Testis (tissue), 3 donors: Measurements from ENCODE around the gene DYRK3. TPM values are rescaled to one million over a fixed set of nuclear protein-coding genes. Genes with fewer than 3 reads are reported as not detected.
A peak's percentile ranks its signal among the peaks of the same experiment; 100 is the strongest.
"Not testable (repeated sequence)": the region's sequence is repeated elsewhere in the genome, so short reads cannot be mapped to it uniquely, and the experiment has no call there.

ENCODE experiments used
- DNase-seq: peaks from one replicate; pipeline ENCODE4 v3.0.0-alpha.2; 2019
- H3K27ac ChIP-seq, 2 donors: fragments of 200-600 bp; sonication (generic); one replicate each; pipeline ENCODE4 v1.5.1; 2019
- H3K27me3 ChIP-seq: fragments of 200-600 bp; sonication (generic); one replicate; pipeline ENCODE4 v1.5.1; 2019
- H3K36me3 ChIP-seq: fragments of 200-600 bp; sonication (generic); one replicate; pipeline ENCODE4 v1.5.1; 2017; ENCODE audit warnings: low read depth; ENCODE audit errors: missing control alignments
- H3K4me1 ChIP-seq: fragments of 200-600 bp; sonication (generic); one replicate; pipeline ENCODE4 v1.5.1; 2019
- H3K4me3 ChIP-seq, 2 donors: fragments of 200-600 bp; sonication (generic); one replicate each; pipeline ENCODE4 v1.5.1; 2017 to 2019
- H3K9me3 ChIP-seq: fragments of 200-600 bp; sonication (generic); one replicate; pipeline ENCODE4 v1.5.1; 2017
- CTCF ChIP-seq, 3 experiments: fragments of 450-650 bp in 2 of 3; fragments of 200-600 bp in 1 of 3; sonication (generic) in 1 of 3; IDR thresholded peaks; one replicate each; pipeline ENCODE4 v1.5.1; 2016 to 2019; ENCODE audit warnings: antibody characterized with exemption in 3 of 3, mild to moderate bottlenecking in 2 of 3, moderate library complexity in 1 of 3
- POLR2A ChIP-seq: fragments of 450-650 bp; IDR thresholded peaks from one replicate; pipeline ENCODE4 v1.6.1; 2017; ENCODE audit warnings: antibody characterized with exemption, mild to moderate bottlenecking, moderate library complexity
- WGBS, 2 donors: methylation state at CpG; one replicate each; pipeline ENCODE4 v1.1.5; 2018; 5-methylcytosine and 5-hydroxymethylcytosine counted together
- intact Hi-C: fragments of 100-400 bp; cut with DNase I; formaldehyde crosslinking; loops from one replicate; pipeline ENCODE4 v1.15.1; 2023; ENCODE audit warnings: low total_unique reads
- polyA plus RNA-seq: library from polyadenylated mRNA; stranded (reverse); fragments of 350-450 nt; fragmentation: Illumina TruSeq; extraction: RNeasy Lipid Tissue Mini Kit (QIAGEN cat#74804); gene quantifications from one replicate; pipeline ENCODE4 v1.2.3, GENCODE V29; 2014; ENCODE audit warnings: low read depth, low replicate concordance; ENCODE audit not compliant: insufficient read depth
- total RNA-seq, 2 donors: library from RNA; depleted of rRNA; stranded (reverse); fragments of >200 nt; gene quantifications; one replicate each; pipeline ENCODE4 v1.2.3, GENCODE V29; 2016

The DYRK3 gene
- total and polyA plus RNA-seq, 3 donors from 2014 or later = 36.4 to 143 (median 40.6) TPM

- Histone ChIP-seq H3K27ac (peak overlapping the region; percentile 36 to 71), H3K27me3 (no peaks in the 10 kb centered on the region), H3K36me3 (no peaks in the 10 kb centered on the region), H3K4me3 (peak overlapping the region; percentile 66 to 77), H3K4me1 (peaks cover 7% of the 10 kb centered on the region), H3K9me3 (no peaks in the 10 kb centered on the region)
- peak; percentile 97 for DNase-seq
- TF ChIP-seq POLR2A (no peak), CTCF (IDR thresholded peaks at IDR 0.05) (peak; percentile 79 to 87 (median 80))
- intact Hi-C loops = loop anchor here (10.0 kb wide), 1 partner anchor 280 kb away; no protein-coding TSS in a partner anchor
- WGBS, 2 donors = 5 to 7% methylated on average over 26 of the region's 26 CpGs
These were observed 814 bp upstream of the DYRK3 start for GRCh38 chr1:206634365-206635079.

DNA sequence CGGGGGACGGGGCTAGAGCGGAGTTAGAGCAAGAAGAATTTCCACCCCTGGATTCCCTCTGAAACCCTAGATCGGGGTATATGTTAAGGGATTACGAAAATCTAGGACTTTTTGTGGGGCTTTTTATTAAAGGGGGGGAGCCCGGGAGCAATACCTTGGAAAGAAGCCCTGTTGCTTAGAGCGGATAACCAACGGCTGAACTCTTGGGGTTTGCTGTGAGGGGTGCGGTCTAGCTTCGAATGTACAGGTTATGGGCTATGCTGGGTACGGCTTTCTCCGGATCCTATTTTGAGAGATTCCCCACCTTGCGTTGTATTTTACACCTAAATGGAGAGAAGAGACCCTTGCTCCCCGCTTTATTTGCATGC lies 626 bp downstream of the DYRK3 start:
- Histone ChIP-seq H3K4me1 (peaks cover 7% of the 10 kb centered on the region), H3K27ac (peak overlapping the region; percentile 23 to 71), H3K4me3 (peak overlapping the region; percentile 66 to 77), H3K9me3 (no peaks in the 10 kb centered on the region), H3K27me3 (no peaks in the 10 kb centered on the region), H3K36me3 (no peaks in the 10 kb centered on the region)
- DNase-seq = no peak
- intact Hi-C loops = loop anchor here (10.0 kb wide), 1 partner anchor 279 kb away; no protein-coding TSS in a partner anchor
- no peak for TF ChIP-seq CTCF (IDR thresholded peaks at IDR 0.05)
- no peak for TF ChIP-seq POLR2A
- WGBS, 2 donors = 3 to 9% methylated on average over 14 of the region's 14 CpGs

GRCh38 chr1:206636671-206637070 lies 1.3 kb downstream of the DYRK3 start:
- Histone ChIP-seq H3K36me3 (no peaks in the 10 kb centered on the region), H3K27ac (no peak overlapping the region), H3K9me3 (no peaks in the 10 kb centered on the region), H3K27me3 (no peaks in the 10 kb centered on the region), H3K4me3 (no peak overlapping the region), H3K4me1 (peaks cover 7% of the 10 kb centered on the region)
- no peak for DNase-seq
- no peak for TF ChIP-seq CTCF (IDR thresholded peaks at IDR 0.05)
- TF ChIP-seq POLR2A = no peak
- intact Hi-C loops = loop anchor here (10.0 kb wide), 1 partner anchor 278 kb away; no protein-coding TSS in a partner anchor
- 27 to 32% methylated on average over 4 of the region's 4 CpGs for WGBS, 2 donors

- TF ChIP-seq CTCF (IDR thresholded peaks at IDR 0.05) (no peak), POLR2A (no peak)
- no peak overlapping the region for H3K4me3 ChIP-seq
- no peak overlapping the region for H3K27ac ChIP-seq
- no peak for DNase-seq
- intact Hi-C loops = loop anchor here (10.0 kb wide), 1 partner anchor 277 kb away; no protein-coding TSS in a partner anchor
- H3K36me3 ChIP-seq = no peaks in the 10 kb centered on the region
- no peaks in the 10 kb centered on the region for H3K27me3 ChIP-seq
- H3K9me3 ChIP-seq = no peaks in the 10 kb centered on the region
- H3K4me1 ChIP-seq = peaks cover 7% of the 10 kb centered on the region
These were observed 2.3 kb downstream of the DYRK3 start for GRCh38 chr1:206637605-206638004.

- intact Hi-C loops, H3K9me3 ChIP-seq, H3K27me3 ChIP-seq, H3K4me1 ChIP-seq, H3K4me3 ChIP-seq, H3K27ac ChIP-seq, H3K36me3 ChIP-seq, DNase-seq: not testable (repeated sequence)
- WGBS, 2 donors = 90 to 94% methylated on average over 2 of the region's 2 CpGs
These were observed 6.7 kb downstream of the DYRK3 start for GRCh38 chr1:206642074-206642473.
